MM.1S (cell line): ENCODE data around the gene APOO.

ENCODE experiments used
- DNase-seq: peaks from one replicate; pipeline ENCODE4 v3.0.0-alpha.2; 2015
- H2AFZ ChIP-seq: fragments of 300-600 bp; sonication (generic); 2 replicates; pipeline ENCODE4 v1.6.0; 2016; ENCODE audit warnings: antibody characterized with exemption, low read length
- H3F3A ChIP-seq: fragments of 300-600 bp; sonication (generic); 2 replicates; pipeline ENCODE4 v1.6.1; 2016; ENCODE audit warnings: mild to moderate bottlenecking, antibody characterized with exemption, low read length, moderate library complexity, mixed read lengths; ENCODE audit not compliant: insufficient read depth
- H3K27ac ChIP-seq: fragments of 300-600 bp; sonication (generic); 2 replicates; pipeline ENCODE4 v1.5.1; 2016; ENCODE audit warnings: mild to moderate bottlenecking, low read length
- H3K27me3 ChIP-seq: fragments of 300-600 bp; sonication (generic); replicated peaks from 2 replicates; pipeline ENCODE4 v1.6.0; 2016; ENCODE audit warnings: low read length; ENCODE audit not compliant: insufficient read depth
- H3K36me3 ChIP-seq: fragments of 300-600 bp; sonication (generic); replicated peaks from 2 replicates; pipeline ENCODE4 v1.6.1; 2016; ENCODE audit warnings: mild to moderate bottlenecking, low read length, mixed read lengths; ENCODE audit not compliant: insufficient read depth
- H3K4me1 ChIP-seq: fragments of 300-600 bp; sonication (generic); 2 replicates; pipeline ENCODE4 v1.6.1; 2016; ENCODE audit warnings: low read length, mixed read lengths
- H3K4me2 ChIP-seq: fragments of 300-600 bp; sonication (generic); 2 replicates; pipeline ENCODE4 v1.6.0; 2016; ENCODE audit warnings: low read depth, low read length
- H3K4me3 ChIP-seq: fragments of 300-600 bp; sonication (generic); 2 replicates; pipeline ENCODE4 v1.5.1; 2016; ENCODE audit warnings: low read length, mixed read lengths
- H3K79me2 ChIP-seq: fragments of 300-600 bp; sonication (generic); 2 replicates; pipeline ENCODE4 v1.6.1; 2016; ENCODE audit warnings: mixed run types, low read length, mixed read lengths
- H3K9ac ChIP-seq: fragments of 300-600 bp; sonication (generic); 2 replicates; pipeline ENCODE4 v1.6.1; 2016; ENCODE audit warnings: low read length, mixed read lengths
- H3K9me2 ChIP-seq: fragments of 300-600 bp; sonication (generic); replicated peaks from 2 replicates; pipeline ENCODE4 v1.6.1; 2016; ENCODE audit warnings: mild to moderate bottlenecking, low read length, mixed read lengths; ENCODE audit not compliant: insufficient read depth
- H3K9me3 ChIP-seq: fragments of 300-600 bp; sonication (generic); replicated peaks from 2 replicates; pipeline ENCODE4 v1.6.1; 2016; ENCODE audit warnings: mild to moderate bottlenecking, low read length, mixed read lengths; ENCODE audit not compliant: insufficient read depth
- H4K20me1 ChIP-seq: fragments of 300-600 bp; sonication (generic); 2 replicates; pipeline ENCODE4 v1.6.1; 2016; ENCODE audit warnings: mild to moderate bottlenecking, low read length, moderate library complexity, mixed read lengths; ENCODE audit not compliant: insufficient read depth
- EZH2 ChIP-seq: fragments of 300-600 bp; sonication (generic); optimal IDR thresholded peaks from 2 replicates; pipeline ENCODE3; 2017; ENCODE audit warnings: low read depth, mild to moderate bottlenecking, antibody characterized with exemption, low read length, mixed read lengths
- EZH2phosphoT487 ChIP-seq: fragments of 300-600 bp; sonication (generic); IDR thresholded peaks from 2 replicates; pipeline ENCODE4 v1.6.1; 2018; ENCODE audit warnings: antibody characterized with exemption, low read length
- TF ChIP-seq, protein P1 (sequence below): fragments of 300-600 bp; sonication (generic); IDR thresholded peaks from 2 replicates; pipeline ENCODE4 v1.5.1; 2016; ENCODE audit warnings: antibody characterized with exemption, low read length, mixed read lengths

Gene APOO

DNA sequence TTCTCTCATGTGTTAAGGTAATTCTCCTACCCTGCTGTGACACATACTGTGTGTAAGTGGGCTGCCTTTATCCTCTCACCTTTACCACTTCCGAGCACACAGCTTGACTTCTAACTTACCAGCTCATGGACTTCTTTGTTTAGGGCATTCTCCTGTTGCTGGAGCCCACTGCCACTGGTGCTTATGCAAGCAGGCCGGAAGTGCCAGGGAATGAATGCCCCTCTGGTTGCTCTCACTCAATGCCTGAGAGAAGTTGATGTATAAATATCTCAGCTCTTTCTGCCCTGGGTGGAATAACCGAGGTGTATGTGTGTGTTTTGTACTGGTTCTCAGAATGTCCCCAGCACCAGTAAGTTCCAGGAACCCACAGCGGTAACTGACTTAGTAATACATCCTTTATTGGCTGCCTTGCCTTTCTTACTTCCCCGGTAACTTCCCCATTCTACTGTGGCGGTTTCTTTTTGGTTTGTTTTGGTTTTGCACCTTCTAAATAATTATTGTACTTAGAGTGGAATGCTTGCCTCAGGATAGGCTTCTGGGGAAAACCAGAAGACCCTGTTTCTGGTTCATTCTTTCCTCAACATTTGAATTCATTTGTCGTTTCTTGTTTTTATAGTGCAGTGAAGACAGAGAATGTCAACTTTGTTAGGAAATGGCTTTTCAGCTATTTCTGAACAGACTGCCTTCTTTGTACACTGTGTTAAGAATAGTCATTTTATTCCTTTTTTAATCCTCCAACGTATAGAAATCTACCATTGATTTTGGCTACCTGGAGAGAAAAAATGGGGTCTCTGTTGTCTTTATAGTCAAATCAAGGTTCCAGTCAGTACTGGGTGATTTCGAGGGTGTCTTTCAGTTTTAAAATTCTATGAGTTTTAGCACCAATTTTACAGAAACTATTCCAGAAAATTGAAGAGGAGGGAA is 45.5 kb upstream of the APOO start:
- H3K4me2 ChIP-seq = peak overlapping the region; percentile 75
- no peaks in the 10 kb centered on the region for H3K9me2 ChIP-seq
- H4K20me1 ChIP-seq = no peaks in the 10 kb centered on the region
- H3F3A ChIP-seq = no peaks in the 10 kb centered on the region
- H2AFZ ChIP-seq = peak overlapping the region; percentile 61
- no peak for TF ChIP-seq EZH2phosphoT487
- no peak for TF ChIP-seq EZH2
- TF ChIP-seq, protein P1, sequence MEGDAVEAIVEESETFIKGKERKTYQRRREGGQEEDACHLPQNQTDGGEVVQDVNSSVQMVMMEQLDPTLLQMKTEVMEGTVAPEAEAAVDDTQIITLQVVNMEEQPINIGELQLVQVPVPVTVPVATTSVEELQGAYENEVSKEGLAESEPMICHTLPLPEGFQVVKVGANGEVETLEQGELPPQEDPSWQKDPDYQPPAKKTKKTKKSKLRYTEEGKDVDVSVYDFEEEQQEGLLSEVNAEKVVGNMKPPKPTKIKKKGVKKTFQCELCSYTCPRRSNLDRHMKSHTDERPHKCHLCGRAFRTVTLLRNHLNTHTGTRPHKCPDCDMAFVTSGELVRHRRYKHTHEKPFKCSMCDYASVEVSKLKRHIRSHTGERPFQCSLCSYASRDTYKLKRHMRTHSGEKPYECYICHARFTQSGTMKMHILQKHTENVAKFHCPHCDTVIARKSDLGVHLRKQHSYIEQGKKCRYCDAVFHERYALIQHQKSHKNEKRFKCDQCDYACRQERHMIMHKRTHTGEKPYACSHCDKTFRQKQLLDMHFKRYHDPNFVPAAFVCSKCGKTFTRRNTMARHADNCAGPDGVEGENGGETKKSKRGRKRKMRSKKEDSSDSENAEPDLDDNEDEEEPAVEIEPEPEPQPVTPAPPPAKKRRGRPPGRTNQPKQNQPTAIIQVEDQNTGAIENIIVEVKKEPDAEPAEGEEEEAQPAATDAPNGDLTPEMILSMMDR = no peak
- H3K4me3 ChIP-seq = peak overlapping the region; percentile 47
- no peaks in the 10 kb centered on the region for H3K36me3 ChIP-seq
- no peaks in the 10 kb centered on the region for H3K4me1 ChIP-seq
- no peaks in the 10 kb centered on the region for H3K79me2 ChIP-seq
- no peaks in the 10 kb centered on the region for H3K27me3 ChIP-seq
- peak overlapping the region; percentile 31; the same call in 1 of the 2 replicates for H3K27ac ChIP-seq
- peak; percentile 35 for DNase-seq
- no peaks in the 10 kb centered on the region for H3K9me3 ChIP-seq
- peak overlapping the region; percentile 27; the same call in 1 of the 2 replicates for H3K9ac ChIP-seq

DNA sequence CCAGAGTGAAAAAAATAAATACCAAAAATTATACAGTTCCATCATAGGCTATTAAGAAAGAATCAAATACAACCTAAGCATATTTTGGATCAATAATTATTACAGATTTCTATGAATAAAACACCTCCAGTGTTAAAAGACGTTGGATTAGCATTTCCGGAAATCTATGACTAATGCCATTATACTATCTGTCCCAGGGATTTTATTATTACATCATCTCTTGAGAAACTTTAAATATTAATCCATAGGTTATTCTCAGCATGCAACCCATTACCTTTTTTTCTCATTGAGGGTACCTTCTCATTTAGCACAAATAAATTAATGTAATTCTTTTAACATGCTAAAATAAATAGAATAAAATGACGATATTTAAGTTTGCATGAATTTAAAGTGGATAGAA is 44.7 kb upstream of the APOO start:
- no peaks in the 10 kb centered on the region for H3K9me2 ChIP-seq
- no peak overlapping the region for H3K9ac ChIP-seq
- H3K4me1 ChIP-seq = no peaks in the 10 kb centered on the region
- H3K27me3 ChIP-seq = no peaks in the 10 kb centered on the region
- H3K4me2 ChIP-seq = peak overlapping the region; percentile 75; the same call in 1 of the 2 replicates
- no peaks in the 10 kb centered on the region for H3F3A ChIP-seq
- H4K20me1 ChIP-seq = no peaks in the 10 kb centered on the region
- H3K36me3 ChIP-seq = no peaks in the 10 kb centered on the region
- DNase-seq = no peak
- H3K27ac ChIP-seq = no peak overlapping the region
- H3K9me3 ChIP-seq = no peaks in the 10 kb centered on the region
- peak overlapping the region; percentile 61; the same call in 1 of the 2 replicates for H2AFZ ChIP-seq
- TF ChIP-seq EZH2phosphoT487 (no peak), EZH2 (no peak)
- TF ChIP-seq, protein P1 = no peak
- no peaks in the 10 kb centered on the region for H3K79me2 ChIP-seq
- no peak overlapping the region for H3K4me3 ChIP-seq

DNA sequence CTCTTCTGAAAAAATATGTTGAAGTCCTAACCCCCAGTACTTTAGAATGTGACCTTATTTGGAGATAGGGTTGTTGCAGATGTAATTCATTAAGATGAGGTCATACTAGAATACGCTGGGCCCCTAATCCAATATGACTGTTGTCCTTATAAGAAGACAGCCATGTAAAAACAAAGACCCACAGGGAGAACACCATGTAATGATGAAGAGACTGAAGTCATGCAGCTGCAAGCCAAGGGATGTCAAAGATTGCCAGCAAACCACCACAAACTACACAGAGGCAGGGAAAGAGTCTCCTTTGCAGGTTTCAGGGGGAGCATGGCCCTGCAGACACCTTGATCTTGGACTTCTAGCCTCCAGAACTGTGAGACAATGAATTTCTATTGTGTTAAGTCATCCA is 37.5 kb upstream of the APOO start:
- Histone ChIP-seq H3K9ac (no peak overlapping the region), H3K79me2 (no peaks in the 10 kb centered on the region)

More for the DNA sequence above, 37.5 kb upstream of the APOO start:
- Histone ChIP-seq H3K27me3 (no peaks in the 10 kb centered on the region), H3K4me3 (no peak overlapping the region), H4K20me1 (no peaks in the 10 kb centered on the region), H3K36me3 (no peaks in the 10 kb centered on the region), H3F3A (no peaks in the 10 kb centered on the region), H2AFZ (no peak overlapping the region), H3K27ac (no peak overlapping the region), H3K9me2 (no peaks in the 10 kb centered on the region), H3K4me2 (no peak overlapping the region), H3K9me3 (no peaks in the 10 kb centered on the region), H3K4me1 (no peaks in the 10 kb centered on the region)
- no peak for DNase-seq
- TF ChIP-seq, protein P1 = no peak
- no peak for TF ChIP-seq EZH2
- TF ChIP-seq EZH2phosphoT487 = no peak
